T47D (cell line): ENCODE measurements around the gene FAM228B.

ENCODE experiments used
- DNase-seq, 2 experiments: peaks; one replicate each; pipeline versions ENCODE4 v3.0.0 to v3.0.0-alpha.2; 2011 to 2012; ENCODE audit warnings: low read depth in 1 of 2, low spot score in 1 of 2
- JUND ChIP-seq: IDR thresholded peaks from 2 replicates; pipeline ENCODE4 v1.6.1; 2012; ENCODE audit warnings: low read depth
- in situ Hi-C: cut with HindIII; loops from 2 replicates; pipeline ENCODE4 v1.10.0; 2016; ENCODE audit warnings: low sequenced_read_pairs, low pct_unique_long_range_greater_than_20kb

The FAM228B gene

GRCh38 chr2:24147364-24147763, 24.1 kb downstream of the FAM228B start:
- TF ChIP-seq JUND = no peak
- DNase-seq = no peak
- in situ Hi-C loops = no loop called here

DNA sequence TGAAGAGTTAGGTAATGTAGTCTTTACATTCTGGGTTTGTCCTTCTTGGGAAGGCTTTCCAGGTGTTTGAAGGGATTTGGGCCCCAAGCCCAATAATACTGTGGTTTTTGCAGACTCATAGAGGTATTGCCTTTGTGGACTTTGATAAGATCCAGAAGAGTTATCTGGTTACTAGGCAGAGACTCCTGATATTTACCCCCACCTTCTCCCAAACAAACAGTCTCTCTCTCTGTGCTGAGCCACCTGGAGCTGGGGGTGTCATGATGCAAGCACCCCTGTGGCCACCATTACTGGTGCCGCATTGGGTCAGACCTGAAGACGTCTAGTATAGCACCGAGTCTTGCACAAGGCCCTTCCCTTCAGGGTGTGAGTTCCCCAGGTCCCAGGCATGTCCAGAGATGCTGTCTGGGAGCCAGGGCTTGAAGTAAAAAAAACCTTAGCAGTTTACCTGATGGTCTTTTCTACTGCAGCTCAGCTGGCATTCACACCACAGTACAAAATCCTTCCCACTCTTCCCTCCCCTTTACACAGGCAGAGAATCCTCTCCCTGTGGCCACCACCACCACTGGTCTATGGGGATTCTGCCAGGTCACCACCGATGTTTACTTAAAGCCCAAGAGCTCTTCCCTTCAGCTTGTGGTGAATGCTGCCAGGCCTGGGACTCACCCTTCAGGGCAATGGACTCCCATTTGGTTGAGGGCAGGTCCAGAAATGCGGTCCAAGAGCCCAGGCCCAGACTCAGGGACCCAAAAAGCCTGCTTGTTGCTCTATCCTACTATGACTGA, 29.3 kb downstream of the FAM228B start:
- TF ChIP-seq JUND = no peak
- in situ Hi-C loops = no loop called here
- no peak for DNase-seq

DNA sequence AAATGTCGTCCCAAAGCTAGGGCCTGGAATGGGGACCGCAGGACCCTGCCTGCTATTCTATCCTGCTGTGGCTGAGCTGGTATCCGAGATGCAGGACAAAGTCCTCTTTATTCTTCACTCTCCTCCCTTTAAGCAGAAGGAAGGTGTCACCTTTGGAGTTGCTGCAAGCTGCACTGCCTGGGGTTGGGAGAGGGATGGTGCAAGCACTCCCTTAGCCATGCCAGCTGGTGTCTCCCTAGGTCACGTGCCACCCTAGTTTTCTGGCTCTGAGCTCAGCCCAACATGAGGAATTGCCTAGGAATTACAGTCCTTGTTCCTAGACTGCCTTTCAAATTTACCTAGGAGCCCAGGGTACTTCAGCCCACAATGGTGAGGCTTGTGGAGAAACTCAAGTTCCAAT, 30.2 kb downstream of the FAM228B start:
- in situ Hi-C loops = no loop called here
- DNase-seq = no peak
- no peak for TF ChIP-seq JUND

- in situ Hi-C loops = no loop called here
- no peak for TF ChIP-seq JUND
- DNase-seq = no peak
These were observed 34.9 kb downstream of the FAM228B start for GRCh38 chr2:24158131-24158530.

DNA sequence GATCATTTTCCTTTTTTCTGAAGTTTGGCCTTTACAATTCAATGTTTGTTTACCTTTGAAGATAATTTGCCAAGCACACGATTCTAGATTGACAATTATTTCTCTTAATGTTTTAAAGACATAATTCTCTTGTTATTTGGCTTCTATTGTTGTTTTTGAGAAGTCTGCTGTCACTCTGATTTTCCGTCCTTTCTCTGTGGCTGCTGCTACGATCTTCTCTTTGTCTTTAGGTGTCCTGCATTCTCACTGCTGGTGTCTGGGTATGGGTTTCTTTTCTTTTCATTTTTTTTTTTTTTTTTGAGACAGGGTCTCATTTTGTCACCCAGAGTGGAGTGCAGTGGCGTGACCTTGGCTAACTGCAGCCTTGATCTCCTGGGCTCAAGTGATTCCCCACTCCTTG, 36.4 kb downstream of the FAM228B start:
- no peak for DNase-seq
- in situ Hi-C loops = no loop called here
- TF ChIP-seq JUND = no peak

- no peak for TF ChIP-seq JUND
- DNase-seq = no peak
- in situ Hi-C loops = no loop called here
These were observed 37.5 kb downstream of the FAM228B start for GRCh38 chr2:24160761-24161160.

- no peak for TF ChIP-seq JUND
- DNase-seq = no peak
- in situ Hi-C loops = no loop called here
These were observed 39.2 kb downstream of the FAM228B start for GRCh38 chr2:24162494-24162893.

DNA sequence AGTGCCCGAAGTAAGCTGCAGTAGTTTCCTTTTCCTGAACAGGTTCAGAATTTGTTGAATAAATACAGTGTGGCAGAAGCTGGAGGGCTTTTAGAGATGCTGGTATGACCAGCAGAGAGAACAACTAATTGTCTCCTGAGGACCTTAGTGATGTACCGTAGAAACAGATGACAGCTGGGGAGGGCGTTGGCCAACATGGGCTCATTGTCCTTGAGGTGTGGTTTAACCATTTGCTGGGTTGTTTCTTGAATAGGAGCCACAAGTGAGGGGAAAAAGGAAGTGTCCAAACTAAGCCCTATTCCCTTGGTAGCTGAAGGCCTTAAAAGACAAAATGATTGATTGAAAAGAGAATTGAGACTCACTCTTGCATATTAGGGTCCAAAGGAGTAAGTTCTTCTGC, 39.9 kb downstream of the FAM228B start:
- in situ Hi-C loops = no loop called here
- TF ChIP-seq JUND = no peak
- no peak for DNase-seq

GRCh38 chr2:24163601-24164000, 40.3 kb downstream of the FAM228B start:
- in situ Hi-C loops = no loop called here
- DNase-seq = no peak
- TF ChIP-seq JUND = no peak

- in situ Hi-C loops = no loop called here
- TF ChIP-seq JUND = no peak
- no peak for DNase-seq
These were observed 41.2 kb downstream of the FAM228B start for GRCh38 chr2:24164416-24164973.

DNA sequence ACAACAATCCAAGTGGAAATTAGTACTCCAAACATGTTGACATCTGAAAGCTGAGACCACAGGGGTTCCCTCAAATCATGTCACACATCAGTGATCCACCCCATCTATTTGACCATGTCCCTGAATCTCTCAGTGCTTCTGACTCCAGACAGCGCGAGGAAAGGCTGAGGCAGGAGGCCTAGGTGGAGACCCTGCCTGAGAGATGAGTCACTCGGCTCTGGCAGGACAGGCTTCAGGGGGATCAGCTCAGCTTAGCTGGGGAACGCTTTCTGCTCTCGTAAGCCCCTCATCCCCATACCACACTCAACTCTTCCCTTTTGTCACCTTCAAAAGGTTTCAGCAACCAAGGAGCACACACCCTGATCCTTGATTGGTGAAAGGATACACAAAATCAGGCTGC, 45.8 kb downstream of the FAM228B start:
- in situ Hi-C loops = no loop called here

DNA sequence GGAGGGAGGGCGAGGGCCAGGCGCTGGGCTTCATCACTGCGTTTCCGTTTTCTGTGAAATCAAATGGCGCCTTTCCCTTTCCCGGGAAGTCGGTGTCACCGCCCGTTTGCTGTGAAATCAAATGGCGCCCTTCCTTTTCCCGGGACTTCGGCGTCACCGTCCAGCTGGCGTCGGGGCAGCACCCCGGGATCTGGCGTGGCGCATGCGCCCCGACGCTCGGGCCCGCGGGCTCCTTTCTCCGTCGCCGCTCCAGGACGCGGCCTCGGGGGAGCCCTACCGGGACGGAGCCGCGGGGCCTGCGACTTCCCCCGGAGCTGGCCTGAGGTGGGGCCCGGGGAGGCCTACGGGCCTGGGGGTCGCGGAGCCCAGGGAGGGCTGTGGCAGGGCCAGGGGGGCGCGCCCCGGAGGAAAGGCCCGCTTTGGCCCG, 51.6 kb downstream of the FAM228B start, which contains the start of gene FAM228A:
Gene FAM228A (plus strand): TSS at position 203 of the 427 bp plus-strand sequence. CDS start 428 bp downstream, outside the sequence.
- no peak for TF ChIP-seq JUND
- no peak for DNase-seq
- in situ Hi-C loops = no loop called here

More for the DNA sequence above, 45.8 kb downstream of the FAM228B start:
- DNase-seq = no peak
- no peak for TF ChIP-seq JUND

DNA sequence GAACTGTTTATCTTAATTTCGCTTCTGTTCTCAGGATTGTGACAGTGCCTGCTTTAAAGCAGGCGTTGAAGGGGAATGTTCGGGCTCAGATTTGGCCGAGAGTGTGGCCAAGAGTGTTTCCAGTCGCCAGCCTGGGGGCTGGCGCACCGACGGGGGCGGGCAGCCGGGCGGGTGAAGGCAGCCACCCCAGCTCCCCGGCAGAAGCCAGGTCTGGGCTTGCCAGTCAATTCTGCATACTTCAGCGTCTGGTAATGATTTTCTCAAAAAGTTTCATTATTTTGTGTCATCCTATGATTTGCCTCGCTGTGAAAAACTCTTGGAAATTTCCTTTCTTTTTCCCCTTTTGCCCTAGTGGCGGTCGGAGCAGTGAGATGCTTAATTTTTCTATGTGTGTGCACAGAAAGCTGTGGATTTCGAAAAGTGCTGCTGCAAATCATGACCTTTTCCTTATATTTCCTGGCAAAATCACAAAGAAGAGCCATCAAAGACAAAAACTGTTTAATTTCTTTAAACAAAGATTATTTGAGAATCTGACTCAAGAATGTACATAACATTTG, 52.4 kb downstream of the FAM228B start:
- no peak for DNase-seq
- in situ Hi-C loops = no loop called here
- TF ChIP-seq JUND = no peak
